LNCAP (cell line): ENCODE data around the gene GRK5.
A peak's percentile ranks its signal among the peaks of the same experiment; 100 is the strongest.

Source experiments
- TF ChIP-seq, protein P1 (sequence below): fragments of 450-650 bp; IDR thresholded peaks from 2 replicates; pipeline ENCODE4 v1.5.1; 2017; ENCODE audit warnings: mild to moderate bottlenecking

GRK5 gene

DNA sequence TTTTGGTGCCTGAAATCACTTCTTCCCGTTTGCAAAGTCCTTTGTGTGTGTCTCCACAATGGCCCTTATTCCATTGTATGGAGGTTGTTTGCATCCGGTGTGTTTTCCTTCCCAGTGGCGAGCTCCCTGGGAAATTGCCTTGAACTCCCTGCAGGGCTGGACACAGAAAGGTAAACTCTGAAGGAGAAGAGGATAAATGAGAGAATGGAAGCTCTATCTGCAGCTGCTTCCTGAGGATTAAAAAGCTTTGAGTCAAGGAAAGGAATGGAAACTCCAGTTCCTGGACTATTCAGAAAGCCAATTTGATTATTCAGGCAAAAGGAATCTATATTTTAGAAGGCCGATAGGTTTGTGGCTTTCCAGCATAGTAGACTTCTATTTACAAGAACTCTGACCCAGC, 4.4 kb upstream of the GRK5 start:
- TF ChIP-seq, protein P1, sequence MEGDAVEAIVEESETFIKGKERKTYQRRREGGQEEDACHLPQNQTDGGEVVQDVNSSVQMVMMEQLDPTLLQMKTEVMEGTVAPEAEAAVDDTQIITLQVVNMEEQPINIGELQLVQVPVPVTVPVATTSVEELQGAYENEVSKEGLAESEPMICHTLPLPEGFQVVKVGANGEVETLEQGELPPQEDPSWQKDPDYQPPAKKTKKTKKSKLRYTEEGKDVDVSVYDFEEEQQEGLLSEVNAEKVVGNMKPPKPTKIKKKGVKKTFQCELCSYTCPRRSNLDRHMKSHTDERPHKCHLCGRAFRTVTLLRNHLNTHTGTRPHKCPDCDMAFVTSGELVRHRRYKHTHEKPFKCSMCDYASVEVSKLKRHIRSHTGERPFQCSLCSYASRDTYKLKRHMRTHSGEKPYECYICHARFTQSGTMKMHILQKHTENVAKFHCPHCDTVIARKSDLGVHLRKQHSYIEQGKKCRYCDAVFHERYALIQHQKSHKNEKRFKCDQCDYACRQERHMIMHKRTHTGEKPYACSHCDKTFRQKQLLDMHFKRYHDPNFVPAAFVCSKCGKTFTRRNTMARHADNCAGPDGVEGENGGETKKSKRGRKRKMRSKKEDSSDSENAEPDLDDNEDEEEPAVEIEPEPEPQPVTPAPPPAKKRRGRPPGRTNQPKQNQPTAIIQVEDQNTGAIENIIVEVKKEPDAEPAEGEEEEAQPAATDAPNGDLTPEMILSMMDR: no peak

DNA sequence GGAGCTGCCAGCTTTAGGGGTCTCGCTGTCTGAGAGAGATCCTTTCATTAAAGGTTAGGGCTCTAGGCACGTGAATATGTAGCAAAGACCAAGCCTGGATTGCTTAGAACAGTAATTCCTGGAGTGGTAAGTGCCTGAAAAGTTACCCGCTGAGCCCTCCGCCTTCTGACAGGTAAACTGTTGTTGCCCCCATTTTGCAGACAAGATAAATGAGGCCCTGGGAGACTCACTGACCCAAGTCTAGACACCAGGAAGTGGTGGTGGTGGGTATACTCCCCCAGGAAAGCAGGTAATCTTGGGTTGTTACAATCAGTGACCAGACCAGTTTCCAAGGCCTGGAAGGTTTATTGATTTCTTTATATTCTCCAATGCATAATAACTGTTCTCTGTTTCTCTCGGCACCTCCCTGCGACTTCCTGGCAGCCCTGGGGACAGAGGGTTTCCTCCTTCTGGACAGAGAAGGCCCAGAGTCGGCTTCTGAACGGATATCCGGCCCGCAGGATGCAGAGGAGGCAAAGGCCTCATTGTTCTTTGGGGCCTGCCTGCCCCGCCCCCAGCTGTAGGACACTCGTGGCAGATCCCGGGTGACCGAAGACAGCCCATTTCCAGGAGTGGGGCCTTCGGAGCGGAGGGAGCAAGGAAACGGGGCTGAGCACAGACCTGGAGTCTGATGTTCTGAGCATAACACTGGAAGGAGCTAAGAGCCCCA, 1.3 kb upstream of the GRK5 start:
- TF ChIP-seq, protein P1: no peak

DNA sequence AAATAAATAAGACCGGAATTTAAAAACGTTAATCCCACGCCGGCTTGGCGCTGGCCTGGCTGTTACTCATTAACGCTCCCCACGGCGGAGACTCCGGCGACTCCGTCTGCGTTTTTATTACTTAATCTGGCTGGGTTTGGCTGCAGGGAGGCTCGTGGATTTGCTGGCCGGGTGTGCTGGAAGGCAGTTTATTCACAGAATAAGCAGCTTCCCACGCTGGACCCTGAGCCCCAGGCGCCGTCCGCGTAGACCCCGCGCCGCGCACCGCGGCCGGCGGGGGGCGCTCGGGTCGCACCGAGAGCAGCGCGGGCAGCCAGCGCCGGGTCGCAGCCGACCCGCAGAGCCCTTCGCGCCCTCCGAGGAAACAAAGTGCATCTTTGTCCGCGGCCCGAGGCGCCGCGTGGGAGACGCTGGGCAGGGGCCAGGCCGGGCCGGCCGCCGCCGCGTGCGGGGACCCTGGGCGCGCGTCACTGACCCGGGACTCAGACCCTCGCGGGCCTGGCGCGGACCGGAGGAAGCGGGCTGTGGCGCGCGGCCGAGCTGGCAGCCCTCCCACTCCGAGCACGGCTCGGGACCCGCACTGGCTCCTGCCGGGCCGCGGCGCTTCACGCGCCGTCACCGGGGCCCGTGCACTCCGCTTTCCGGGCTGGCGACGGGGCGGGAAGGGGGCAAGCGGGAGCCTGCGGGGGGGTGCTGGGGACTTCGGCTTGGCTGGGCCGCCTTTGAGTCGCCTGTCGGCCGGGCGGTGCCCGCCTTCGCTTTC, 587 bp upstream of the GRK5 start:
- TF ChIP-seq, protein P1: peak; percentile 89

DNA sequence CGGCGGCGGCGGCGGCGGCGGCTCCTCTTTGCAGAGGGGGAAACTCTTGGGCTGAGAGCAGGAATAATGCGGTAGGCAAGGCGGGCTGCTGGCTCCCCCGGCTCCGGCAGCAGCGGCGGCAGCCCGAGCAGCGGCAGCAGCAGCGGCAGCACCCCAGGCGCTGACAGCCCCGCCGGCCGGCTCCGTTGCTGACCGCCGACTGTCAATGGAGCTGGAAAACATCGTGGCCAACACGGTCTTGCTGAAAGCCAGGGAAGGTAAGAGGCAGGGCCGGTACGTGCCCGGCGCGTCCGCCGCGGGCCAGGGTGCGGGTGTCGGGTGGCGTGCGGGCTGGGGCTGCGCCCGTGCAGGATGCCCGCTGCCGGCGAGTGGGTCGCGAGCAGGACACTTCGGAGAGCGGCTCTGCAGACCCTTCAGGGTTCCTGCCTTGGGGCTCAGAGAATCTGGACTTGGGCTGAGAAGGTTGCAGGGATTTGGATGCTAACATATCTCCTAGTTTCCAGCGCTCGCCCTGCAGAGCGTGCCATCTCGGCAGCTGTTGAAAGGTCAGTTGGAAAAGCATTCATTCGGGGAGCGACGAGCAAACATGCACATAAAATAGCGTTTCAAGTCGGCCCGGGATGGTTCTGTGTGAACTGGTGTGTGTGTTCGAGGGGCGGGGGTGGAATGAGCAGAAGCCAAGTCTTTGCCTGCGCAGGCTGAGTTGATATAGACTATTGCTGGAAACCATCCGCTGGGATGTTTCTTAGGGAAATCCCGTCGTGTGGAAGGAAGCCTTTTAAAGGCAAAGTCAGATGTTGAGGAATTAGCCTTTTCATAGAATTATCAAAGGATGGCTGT, 562 bp downstream of the GRK5 start:
- TF ChIP-seq, protein P1: no peak

DNA sequence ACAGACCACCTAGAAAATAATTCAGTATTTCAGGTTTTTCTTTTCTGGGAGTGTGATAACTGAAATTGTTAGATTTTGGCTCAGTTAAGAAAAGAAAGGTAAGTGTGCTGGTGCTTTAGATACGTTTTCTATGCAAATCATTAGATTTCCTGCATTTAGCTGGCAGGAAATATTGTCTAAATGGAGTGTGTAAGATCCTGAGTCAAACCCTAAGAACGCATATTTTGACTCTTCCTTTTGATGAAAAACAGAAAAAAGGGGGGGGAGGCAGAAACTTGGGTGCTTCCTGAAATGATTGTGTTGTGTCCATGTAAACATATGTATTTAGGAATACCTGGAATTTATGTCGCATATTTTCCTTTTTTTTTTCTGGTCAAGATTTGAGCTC, 1.2 kb downstream of the GRK5 start:
- TF ChIP-seq, protein P1: no peak

DNA sequence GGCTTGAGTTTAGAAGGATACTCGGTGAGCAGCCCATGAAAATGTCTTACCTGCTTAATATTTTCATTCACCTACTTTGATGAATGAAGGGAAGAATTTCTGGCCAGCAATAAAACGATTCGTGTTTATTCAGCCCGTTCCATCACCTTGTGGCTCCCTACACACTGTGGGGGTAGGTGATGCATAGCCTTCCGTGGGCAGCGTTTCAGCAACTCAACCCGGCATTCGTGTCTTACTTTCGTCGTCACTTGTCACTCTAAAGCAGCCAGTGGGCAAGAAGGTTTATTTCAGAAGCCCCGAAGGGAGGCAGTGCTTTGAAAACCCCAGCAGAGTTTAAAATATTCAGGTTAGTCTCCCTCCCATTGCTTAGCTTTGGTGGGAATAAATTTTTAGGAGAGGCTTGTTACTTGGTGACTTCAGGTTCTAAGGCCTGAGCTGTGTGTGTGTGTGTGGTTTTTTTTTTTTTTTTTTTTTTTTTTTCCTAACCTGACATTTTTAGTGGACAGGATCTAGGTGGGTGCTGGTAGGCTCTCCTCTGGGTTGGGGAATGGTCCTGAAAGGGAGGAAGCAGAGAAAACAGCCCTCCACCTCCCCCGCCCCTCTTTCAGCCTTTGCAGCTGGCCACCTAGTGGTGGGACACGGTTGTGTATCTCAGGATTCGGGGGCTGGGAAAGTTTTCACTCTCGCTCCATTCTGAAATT, 1.8 kb downstream of the GRK5 start:
- TF ChIP-seq, protein P1: peak; percentile 73

DNA sequence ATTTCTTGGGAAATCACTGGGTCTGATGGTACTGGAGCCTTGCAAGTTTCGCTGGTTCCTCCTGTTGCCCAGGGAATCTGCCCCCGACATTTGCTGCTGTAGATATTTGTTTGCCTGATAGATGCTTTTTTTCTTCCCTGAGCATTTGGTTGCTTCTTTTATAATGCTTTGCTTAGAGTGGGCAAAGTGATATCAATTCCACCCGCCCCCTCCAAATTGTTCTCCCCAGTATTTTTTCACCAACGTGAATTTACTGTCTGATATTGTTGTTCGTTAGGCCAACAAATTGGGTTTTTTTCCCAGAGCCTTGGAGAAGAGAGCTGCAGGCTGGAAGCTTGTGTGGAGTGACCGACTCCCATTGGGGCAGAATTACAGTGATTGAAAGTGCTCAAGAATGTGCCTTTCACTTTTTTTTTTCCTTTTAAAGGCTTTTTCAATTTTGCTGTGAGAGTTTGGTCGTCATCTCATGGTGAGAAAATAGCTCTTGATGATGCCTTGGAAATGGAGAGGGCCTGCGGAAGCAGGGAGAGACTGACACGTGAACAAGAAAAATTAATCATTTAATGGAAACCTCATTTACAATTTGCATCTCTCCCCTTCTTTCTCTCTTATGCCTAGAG, 2.5 kb downstream of the GRK5 start:
- TF ChIP-seq, protein P1: peak; percentile 34
